ENCODE results near the gene NTRK1.
"Not testable (repeated sequence)": the region's sequence is repeated elsewhere in the genome, so short reads cannot be mapped to it uniquely, and the experiment has no call there.

NTRK1 gene

DNA sequence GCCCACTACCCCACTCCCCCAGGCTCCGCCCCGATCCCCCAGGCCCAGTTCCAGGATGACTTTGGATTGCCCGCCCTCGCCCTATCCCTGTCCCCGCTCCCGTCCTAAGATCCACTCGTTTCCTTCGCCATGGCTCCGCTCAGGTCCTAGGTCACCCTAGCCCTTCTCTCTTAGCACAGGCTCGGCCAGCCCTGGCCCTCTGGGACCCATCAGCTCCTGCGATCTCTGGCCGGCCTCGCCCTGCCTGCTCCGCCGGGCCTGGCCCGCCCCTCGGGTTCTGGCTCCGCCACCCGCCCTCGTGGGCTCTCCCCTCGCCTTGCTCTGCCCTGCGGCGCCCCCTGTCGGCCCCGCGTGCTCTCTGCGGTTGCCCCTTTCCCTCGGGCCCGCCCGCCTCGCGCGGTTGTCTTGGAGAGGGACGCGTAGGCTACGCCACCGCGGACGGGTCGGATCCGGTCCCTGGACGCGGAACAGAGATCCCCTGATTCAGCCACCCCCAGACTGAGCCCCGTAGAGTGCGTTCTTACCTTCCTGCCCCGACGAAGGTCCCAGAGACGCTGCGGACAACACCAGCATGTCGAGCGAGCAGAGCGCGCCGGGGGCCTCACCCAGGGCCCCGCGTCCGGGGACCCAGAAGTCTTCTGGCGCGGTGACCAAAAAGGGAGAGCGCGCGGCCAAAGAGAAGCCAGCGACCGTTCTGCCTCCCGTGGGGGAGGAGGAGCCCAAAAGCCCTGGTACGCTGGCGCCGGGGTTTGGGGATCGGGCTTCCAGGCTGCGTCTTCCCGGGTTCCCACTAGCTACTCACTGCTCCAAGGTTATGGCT lies 59.8 kb downstream of the NTRK1 start, which contains the start of gene LRRC71:
LRRC71 (plus strand) TSS at position 400 of the 820 bp plus-strand sequence; CDS start at position 572, 172 bp downstream.
- peak; percentile 34 for DNase-seq

DNA sequence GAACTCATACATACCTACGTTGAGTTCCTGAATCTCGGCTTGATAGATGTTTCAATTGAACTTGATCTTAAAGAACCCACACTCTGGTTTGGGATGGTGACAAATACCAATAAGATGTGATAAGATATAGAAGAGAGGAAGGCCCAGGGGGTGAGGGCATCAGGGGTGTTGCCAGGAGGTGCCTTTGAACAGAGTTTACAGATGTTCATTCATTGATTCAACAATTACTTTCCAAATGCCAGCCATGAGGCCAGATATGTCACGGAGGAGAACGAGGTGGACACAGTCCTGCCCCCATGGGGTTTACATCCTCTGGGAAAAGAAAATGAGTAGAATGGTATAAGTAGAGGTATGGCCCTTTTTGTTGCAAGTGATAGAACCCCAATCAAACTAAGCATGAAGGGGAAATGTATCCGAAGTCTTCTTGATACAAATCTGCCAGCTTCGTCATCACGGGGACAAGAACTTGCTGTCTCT lies 60.4 kb downstream of the NTRK1 start:
- DNase-seq: no peak

DNA sequence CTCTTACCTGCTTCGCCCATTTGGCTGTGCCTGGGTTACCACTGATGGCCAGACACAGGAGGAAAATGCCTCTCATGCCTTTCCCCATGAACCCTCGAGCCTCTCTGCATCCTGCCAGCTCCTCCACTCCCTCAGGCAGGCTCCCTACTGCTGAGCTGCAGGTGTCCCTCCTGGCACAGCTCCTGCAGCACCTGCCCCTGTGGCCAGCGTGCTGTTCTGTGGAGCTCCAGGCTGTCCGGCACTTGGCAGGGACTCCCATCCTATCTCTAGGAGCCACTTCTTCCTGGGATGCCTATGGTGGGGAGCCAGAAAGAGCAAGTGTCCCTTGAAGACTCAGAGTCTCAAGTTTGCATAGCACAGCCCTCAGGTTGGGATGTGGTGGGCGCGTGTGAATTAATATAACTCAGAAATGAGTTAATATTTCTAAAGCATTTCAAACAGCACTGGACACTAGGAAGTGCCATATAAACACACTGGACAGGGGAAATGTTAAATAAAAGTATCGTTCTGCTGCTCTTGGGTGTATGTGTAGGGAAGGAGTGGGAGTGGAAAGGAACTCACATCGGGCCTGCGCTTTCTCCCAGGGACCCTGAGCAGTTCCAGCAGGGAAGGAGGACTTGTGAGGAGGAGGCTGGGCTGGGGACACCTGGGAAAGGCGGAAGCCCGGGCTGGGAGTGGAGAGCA lies 62.5 kb downstream of the NTRK1 start:
- no peak for DNase-seq

DNA sequence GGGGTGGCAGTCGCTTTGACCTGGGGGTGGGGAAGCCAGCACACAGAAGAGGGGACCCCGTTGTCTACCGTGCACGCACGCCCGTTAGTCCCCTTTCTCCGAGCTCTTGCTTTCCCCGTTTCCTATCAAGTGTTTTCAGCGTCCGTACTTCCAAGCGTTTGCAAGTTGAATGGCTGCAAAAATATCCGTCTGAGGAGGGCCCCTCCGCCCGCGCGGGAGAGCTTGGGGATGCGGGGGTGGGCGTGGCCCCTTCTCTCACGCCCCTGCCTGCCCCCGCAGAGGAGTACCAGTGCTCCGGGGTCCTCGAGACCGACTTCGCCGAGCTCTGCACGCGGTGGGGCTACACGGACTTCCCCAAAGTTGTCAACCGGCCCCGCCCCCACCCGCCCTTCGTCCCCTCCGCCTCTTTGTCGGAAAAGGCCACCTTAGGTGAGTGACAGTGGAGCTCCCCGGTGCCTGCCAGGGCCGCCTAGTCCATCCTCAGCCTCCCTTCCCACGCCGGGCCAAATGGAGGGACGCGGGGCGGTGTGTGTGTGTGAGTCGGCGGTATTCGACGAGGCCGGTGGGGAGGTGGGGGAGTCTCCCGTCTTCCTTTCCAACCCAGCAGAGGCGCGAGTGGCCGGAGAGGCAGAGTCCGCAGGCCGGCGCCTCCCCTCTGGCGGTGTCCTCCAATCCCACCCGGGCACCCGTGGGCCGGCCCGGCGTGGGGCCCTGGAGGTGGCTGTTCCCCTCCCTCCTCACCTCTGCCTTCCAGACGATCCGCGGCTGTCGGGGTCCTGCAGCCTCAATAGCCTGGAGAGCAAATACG lies 63.2 kb downstream of the NTRK1 start:
- DNase-seq: no peak

GRCh38 chr1:156924478-156925153 lies 64.0 kb downstream of the NTRK1 start:
- no peak for DNase-seq

DNA sequence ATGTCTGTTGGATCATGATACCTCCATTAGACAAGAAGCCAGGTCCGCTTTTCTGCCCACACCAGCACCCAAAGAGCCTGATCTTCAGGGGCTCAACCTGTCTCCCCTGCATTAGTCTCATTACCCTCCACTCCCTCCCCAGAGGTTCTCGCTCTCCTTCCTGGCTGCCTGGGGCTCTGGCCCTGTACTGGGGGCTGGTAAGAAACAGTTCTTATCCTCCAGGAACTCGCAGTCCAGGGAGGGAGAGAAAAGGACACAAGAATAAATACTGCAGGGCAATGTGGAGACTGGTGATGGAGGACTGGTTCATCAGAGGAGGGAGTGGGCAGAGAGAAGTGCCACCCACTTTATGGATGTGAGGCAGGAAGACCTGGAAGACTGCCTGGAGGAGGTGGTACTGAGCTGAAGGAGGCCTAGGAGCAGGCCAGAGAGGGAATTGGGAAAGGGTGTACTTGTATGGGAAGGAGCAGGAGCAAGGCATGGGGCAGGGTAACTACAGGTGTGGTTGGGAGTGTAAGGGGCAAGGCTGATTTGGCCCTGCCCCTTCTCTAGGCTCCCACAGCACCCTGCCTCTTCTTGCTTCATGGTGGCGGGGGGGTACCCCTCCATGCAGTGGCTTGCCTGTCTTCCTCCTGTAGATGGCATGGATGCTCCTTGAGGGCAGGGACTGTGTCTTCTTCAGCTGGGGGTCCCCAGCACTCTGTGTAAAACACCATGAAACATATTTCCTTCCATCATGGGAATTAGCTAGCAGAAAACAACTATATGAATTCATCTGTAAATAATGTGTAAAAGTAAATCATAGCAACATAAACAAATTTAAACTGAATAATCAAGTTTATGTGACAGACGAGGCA lies 64.7 kb downstream of the NTRK1 start:
- no peak for DNase-seq

GRCh38 chr1:156926175-156926574 lies 65.5 kb downstream of the NTRK1 start:
- no peak for DNase-seq

- DNase-seq: not testable (repeated sequence)
Measured at GRCh38 chr1:156926695-156927094, 66.0 kb downstream of the NTRK1 start.

DNA sequence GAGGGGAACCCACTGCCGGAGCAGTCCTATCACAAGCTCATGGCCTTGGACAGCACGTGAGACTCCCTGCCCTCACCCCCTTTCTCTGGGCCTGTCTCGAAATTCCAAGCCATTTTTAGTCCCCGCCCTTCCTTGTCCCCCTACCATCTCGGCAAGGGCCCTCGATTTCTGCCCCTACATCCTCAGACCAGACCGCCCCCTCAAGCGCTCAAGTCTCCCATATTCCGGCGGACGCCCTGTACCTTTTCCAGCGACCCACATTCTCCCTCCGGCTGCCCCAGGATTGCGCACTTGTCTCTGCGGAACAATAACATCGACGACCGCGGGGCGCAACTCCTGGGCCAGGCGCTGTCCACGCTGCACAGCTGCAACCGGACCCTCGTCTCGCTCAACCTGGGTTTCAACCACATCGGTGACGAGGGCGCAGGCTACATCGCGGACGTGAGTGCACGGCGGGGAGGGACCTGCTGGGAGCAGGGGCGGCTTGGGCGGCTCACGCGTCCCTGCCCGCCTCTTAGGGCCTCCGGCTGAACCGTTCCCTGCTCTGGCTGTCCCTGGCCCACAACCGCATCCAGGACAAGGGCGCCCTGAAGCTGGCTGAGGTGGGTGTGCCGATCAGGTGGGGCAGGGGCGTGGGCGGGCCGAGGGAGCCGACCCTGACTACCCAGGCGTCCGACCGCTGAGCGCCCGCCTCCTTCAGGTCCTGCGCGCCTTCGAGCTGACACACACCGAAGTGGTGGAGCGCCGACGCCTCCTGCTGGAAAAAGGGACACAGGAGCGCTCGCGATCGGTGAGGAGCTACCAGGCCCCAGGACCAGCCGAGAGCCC lies 66.8 kb downstream of the NTRK1 start:
- DNase-seq: peak; percentile 45

GRCh38 chr1:156928043-156928602 lies 67.5 kb downstream of the NTRK1 start:
- DNase-seq: no peak

DNA sequence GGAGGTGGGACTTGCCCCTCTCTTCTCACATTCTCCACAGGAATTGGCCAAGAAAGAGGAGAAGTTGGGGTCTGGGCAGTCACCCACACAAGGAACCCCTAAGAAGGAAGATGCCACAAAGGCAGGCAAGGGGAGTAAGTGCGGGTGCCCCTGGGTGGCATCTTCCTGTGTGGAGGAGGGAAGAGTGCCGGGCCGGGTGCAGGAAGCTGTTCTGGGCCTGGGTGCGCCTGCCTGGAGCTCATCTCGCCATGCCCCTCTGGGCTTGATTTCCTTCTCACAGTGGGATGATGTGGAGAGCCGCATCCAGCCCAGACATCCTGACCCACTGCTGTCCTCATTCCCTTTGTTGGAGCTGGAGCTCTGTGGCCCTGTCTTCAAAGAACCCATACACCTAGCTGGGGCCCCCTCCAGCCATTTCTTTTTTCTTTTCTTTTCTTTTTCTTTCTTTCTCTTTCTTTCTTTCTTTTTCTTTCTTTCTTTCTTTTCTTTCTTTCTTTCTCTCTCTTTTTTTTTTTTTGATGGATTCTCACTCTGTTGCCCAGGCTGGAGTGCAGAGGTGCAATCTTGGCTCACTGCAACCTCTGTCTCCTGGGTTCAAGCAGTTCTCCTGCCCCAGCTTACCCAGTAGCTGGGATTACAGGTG lies 69.1 kb downstream of the NTRK1 start:
- no peak for DNase-seq

DNA sequence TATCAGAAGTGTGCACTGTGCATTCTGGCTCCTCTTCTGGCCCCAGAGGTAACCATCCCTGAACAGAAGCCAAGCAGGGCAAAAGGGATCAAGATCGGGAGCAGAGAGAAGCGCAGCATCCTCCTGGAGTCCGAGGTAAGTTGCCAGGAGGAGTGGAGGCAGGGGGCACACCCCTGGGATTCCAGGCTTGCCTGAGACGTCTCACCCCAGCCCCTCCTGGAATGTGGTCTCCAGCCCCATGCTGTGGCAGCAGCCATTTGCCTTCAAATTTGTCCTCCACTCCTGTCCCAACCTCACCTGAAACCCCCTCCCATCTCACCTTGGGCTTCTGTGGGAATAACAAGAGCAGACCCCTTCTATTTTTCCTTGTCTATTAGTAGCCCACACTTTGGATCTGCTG lies 69.8 kb downstream of the NTRK1 start:
- no peak for DNase-seq
